H1 (cell line): Measurements from ENCODE around the gene DUXB. TPM values are rescaled to one million over a fixed set of nuclear protein-coding genes. Genes with fewer than 3 reads are reported as not detected.

ENCODE experiments used
- CTCF ChIA-PET: fragments of 300-600 bp; sonication (Branson Sonifier 250); formaldehyde crosslinking; loops from one replicate; lab custom pipeline; 2021; ENCODE audit not compliant: partially characterized antibody; lab: Charles Lee
- POLR2A ChIA-PET: fragments of 300-600 bp; sonication (Branson Sonifier 250); formaldehyde crosslinking; loops from one replicate; lab custom pipeline; 2021; ENCODE audit warnings: inconsistent platforms; ENCODE audit not compliant: partially characterized antibody; lab: Charles Lee
- DNase-seq, 2 experiments: peaks; one replicate each; pipeline versions ENCODE4 v3.0.0 to v3.0.0-alpha.2; 2010 to 2022; ENCODE audit warnings: low spot score in 2 of 2, low read depth in 1 of 2, mixed read lengths in 1 of 2
- FAIRE-seq: peaks from 2 replicates; lab custom pipeline; 2011; peaks lifted over from hg19 to GRCh38; lab: Jason Lieb, UNC
- H2AFZ ChIP-seq: 2 replicates; pipeline ENCODE4 v1.8.1; 2012; ENCODE audit warnings: low read length, inconsistent platforms
- H2AK5ac ChIP-seq: 2 replicates; pipeline ENCODE4 v1.6.1; 2013; ENCODE audit warnings: low read depth, low read length
- H2BK120ac ChIP-seq: replicated peaks from 2 replicates; pipeline ENCODE3; 2013; ENCODE audit warnings: low read depth, low read length, inconsistent platforms
- H2BK12ac ChIP-seq: 2 replicates; pipeline ENCODE4 v1.6.1; 2013; ENCODE audit warnings: low read depth, low read length
- H2BK15ac ChIP-seq: 2 replicates; pipeline ENCODE4 v1.6.1; 2013; ENCODE audit warnings: low read length
- H2BK20ac ChIP-seq: 2 replicates; pipeline ENCODE4 v1.6.1; 2013; ENCODE audit warnings: low read length
- H2BK5ac ChIP-seq: 2 replicates; pipeline ENCODE4 v1.6.1; 2013; ENCODE audit warnings: low read depth, low read length
- H3K14ac ChIP-seq: 2 replicates; pipeline ENCODE4 v1.6.1; 2013; ENCODE audit warnings: inconsistent platforms; ENCODE audit not compliant: insufficient read length
- H3K18ac ChIP-seq: 2 replicates; pipeline ENCODE4 v1.6.1; 2013; ENCODE audit warnings: low read length; ENCODE audit errors: extremely low read depth
- H3K23ac ChIP-seq: 2 replicates; pipeline ENCODE4 v1.6.1; 2013; ENCODE audit warnings: inconsistent platforms; ENCODE audit not compliant: insufficient read length
- H3K23me2 ChIP-seq: 2 replicates; pipeline ENCODE4 v1.6.1; 2013; ENCODE audit warnings: low read depth, low read length
- H3K27ac ChIP-seq: 2 replicates; pipeline ENCODE4 v1.6.1; 2011; ENCODE audit warnings: low read depth, low read length, inconsistent platforms
- H3K27me3 ChIP-seq, 4 experiments: replicated peaks in 1 of 4; 1 replicate in 1 of 4; 2 replicates in 3 of 4; pipeline versions ENCODE4 v1.6.1 to v1.8.1; 2011 to 2013; ENCODE audit warnings: low read length in 3 of 4, mild to moderate bottlenecking in 3 of 4, inconsistent platforms in 2 of 4, mixed read lengths in 2 of 4, moderate library complexity in 1 of 4; ENCODE audit not compliant: control insufficient read depth in 3 of 4, insufficient read depth in 3 of 4; ENCODE audit errors: extremely low read depth in 1 of 4
- H3K36me3 ChIP-seq, 4 experiments: 2 replicates each; pipeline versions ENCODE4 v1.6.1 to v1.8.1; 2011 to 2013; ENCODE audit warnings: mild to moderate bottlenecking in 4 of 4, low read length in 3 of 4, moderate library complexity in 2 of 4, control low read depth in 1 of 4, inconsistent platforms in 1 of 4; ENCODE audit not compliant: insufficient read depth in 4 of 4, control insufficient read depth in 2 of 4
- H3K4ac ChIP-seq: replicated peaks from 2 replicates; pipeline ENCODE3; 2013; ENCODE audit warnings: low read length, low read depth, mixed read lengths, inconsistent platforms; ENCODE audit not compliant: insufficient read length
- H3K4me1 ChIP-seq, 4 experiments: replicated peaks in 1 of 4; 1 replicate in 1 of 4; 2 replicates in 3 of 4; pipeline versions ENCODE4 v1.6.1 to v1.8.1; 2011 to 2013; ENCODE audit warnings: low read length in 3 of 4, inconsistent platforms in 2 of 4, mixed read lengths in 1 of 4; ENCODE audit not compliant: insufficient read depth in 4 of 4, control insufficient read depth in 3 of 4
- H3K4me2 ChIP-seq, 2 experiments: 2 replicates each; pipeline versions ENCODE4 v1.6.1 to v1.8.1; 2011 to 2013; ENCODE audit warnings: low read depth in 2 of 2, low read length in 2 of 2, control low read depth in 1 of 2, inconsistent platforms in 1 of 2, mild to moderate bottlenecking in 1 of 2; ENCODE audit not compliant: insufficient read depth in 1 of 2
- H3K4me3 ChIP-seq, 4 experiments: fragments of 200-600, 300-600 bp in 1 of 4; sonication (generic), shearing (Covaris generic), sonication (Bioruptor Twin) in 1 of 4; 2 replicates each; pipeline versions ENCODE4 v1.5.1 to v1.8.1; 2011 to 2016; ENCODE audit warnings: low read length in 4 of 4, low read depth in 3 of 4, control low read depth in 2 of 4, inconsistent platforms in 2 of 4, mild to moderate bottlenecking in 2 of 4, mixed read lengths in 1 of 4, moderate library complexity in 1 of 4; ENCODE audit not compliant: insufficient read depth in 2 of 4; ENCODE audit errors: extremely low read depth in 1 of 4
- H3K56ac ChIP-seq: replicated peaks from 2 replicates; pipeline ENCODE3; 2013; ENCODE audit warnings: low read depth, mild to moderate bottlenecking, mixed read lengths, low read length, inconsistent platforms; ENCODE audit not compliant: insufficient read length
- H3K79me1 ChIP-seq: 2 replicates; pipeline ENCODE4 v1.6.1; 2013; ENCODE audit warnings: low read depth, low read length, control low read depth
- H3K79me2 ChIP-seq, 2 experiments: 2 replicates each; pipeline versions ENCODE4 v1.6.1 to v1.8.1; 2012 to 2013; ENCODE audit warnings: low read length in 2 of 2, mild to moderate bottlenecking in 2 of 2, inconsistent platforms in 1 of 2; ENCODE audit not compliant: insufficient read depth in 2 of 2, control insufficient read depth in 1 of 2
- H3K9ac ChIP-seq, 4 experiments: replicated peaks in 1 of 4; 1 replicate in 1 of 4; 2 replicates in 3 of 4; pipeline versions ENCODE4 v1.6.1 to v1.8.1; 2011 to 2013; ENCODE audit warnings: low read depth in 3 of 4, low read length in 3 of 4, control low read depth in 2 of 4, mild to moderate bottlenecking in 2 of 4, moderate library complexity in 2 of 4, inconsistent platforms in 1 of 4; ENCODE audit errors: extremely low read depth in 1 of 4
- H3K9me3 ChIP-seq, 2 experiments: 2 replicates each; pipeline versions ENCODE4 v1.6.1 to v1.8.1; 2012 to 2013; ENCODE audit warnings: mild to moderate bottlenecking in 2 of 2, moderate library complexity in 2 of 2, control low read depth in 1 of 2, inconsistent platforms in 1 of 2, low read depth in 1 of 2, low read length in 1 of 2, mixed read lengths in 1 of 2; ENCODE audit not compliant: insufficient read depth in 2 of 2
- H4K20me1 ChIP-seq, 2 experiments: replicated peaks in 1 of 2; 2 replicates each; pipeline versions ENCODE3 to v1.8.1; 2011 to 2013; ENCODE audit warnings: inconsistent platforms in 2 of 2, low read length in 2 of 2, mild to moderate bottlenecking in 1 of 2; ENCODE audit not compliant: insufficient read depth in 2 of 2, control insufficient read depth in 1 of 2
- H4K5ac ChIP-seq: 2 replicates; pipeline ENCODE4 v1.6.1; 2013; ENCODE audit warnings: low read length, low read depth, mixed read lengths, inconsistent platforms; ENCODE audit not compliant: insufficient read length
- H4K8ac ChIP-seq: 2 replicates; pipeline ENCODE4 v1.8.0; 2013; ENCODE audit warnings: mild to moderate bottlenecking, moderate library complexity, low read length, inconsistent platforms; ENCODE audit not compliant: insufficient read depth; ENCODE audit errors: extremely low read depth
- H4K91ac ChIP-seq: replicated peaks from 2 replicates; pipeline ENCODE3; 2013; ENCODE audit warnings: low read length, mixed read lengths, inconsistent platforms; ENCODE audit not compliant: insufficient read length
- ATF2 ChIP-seq: IDR thresholded peaks from 2 replicates; pipeline ENCODE4 v1.6.1; 2012; ENCODE audit warnings: low read length, inconsistent platforms
- E2F6 ChIP-seq: IDR thresholded peaks from 2 replicates; pipeline ENCODE4 v1.6.1; 2012; ENCODE audit warnings: inconsistent platforms
- FOSL1 ChIP-seq: IDR thresholded peaks from 2 replicates; pipeline ENCODE4 v1.6.1; 2011; ENCODE audit warnings: mild to moderate bottlenecking, low read depth, low read length, moderate library complexity; ENCODE audit not compliant: insufficient read depth
- MAFK ChIP-seq: IDR thresholded peaks from 2 replicates; pipeline ENCODE4 v1.6.1; 2012; ENCODE audit warnings: low read depth, mild to moderate bottlenecking, improper control_type of control experiment, low read length
- NRF1 ChIP-seq: IDR thresholded peaks from 2 replicates; pipeline ENCODE4 v1.6.1; 2011; ENCODE audit warnings: mild to moderate bottlenecking, low read depth, low read length, improper control_type of control experiment
- SAP30 ChIP-seq: fragments of 300-600 bp; sonication (generic); IDR thresholded peaks from 2 replicates; pipeline ENCODE4 v1.7.1; 2012; ENCODE audit warnings: low read length, moderate library complexity, mild to moderate bottlenecking, inconsistent platforms; ENCODE audit not compliant: insufficient read depth, insufficient replicate concordance
- SRF ChIP-seq: IDR thresholded peaks from 2 replicates; pipeline ENCODE4 v1.6.1; 2011; ENCODE audit warnings: mild to moderate bottlenecking, low read depth, low read length, moderate library complexity
- TEAD4 ChIP-seq: IDR thresholded peaks from 2 replicates; pipeline ENCODE4 v1.6.1; 2012; ENCODE audit warnings: low read depth, low read length, inconsistent platforms, mixed read lengths
- WGBS, 2 experiments: shearing (Covaris generic) in 1 of 2; methylation state at CpG; one replicate each; pipeline versions ENCODE4 v1.1.6 to v1.1.7; 2013 to 2015; ENCODE audit warnings: low lambda C conversion rate in 2 of 2, mixed read lengths in 2 of 2, inconsistent platforms in 1 of 2, low coverage in 1 of 2, missing lambda C conversion rate in 1 of 2; ENCODE audit not compliant: insufficient replicate concordance in 2 of 2, insufficient coverage in 1 of 2, insufficient read length in 1 of 2; ENCODE audit errors: extremely low coverage in 1 of 2, missing lambda C conversion rate in 1 of 2; 5-methylcytosine and 5-hydroxymethylcytosine counted together
- polyA plus RNA-seq, 7 experiments: library from polyadenylated mRNA; depleted of rRNA in 3 of 7; stranded (reverse) in 5 of 7; unstranded in 2 of 7; fragments of >200 nt in 5 of 7; fragments of 200-250 nt in 2 of 7; gene quantifications; 1 replicate in 5 of 7; 2 replicates in 1 of 7; 4 replicates in 1 of 7; pipeline versions ENCODE4 v1.2.1 to v1.2.3, GENCODE V29; 2011 to 2013; ENCODE audit warnings: missing spikeins in 2 of 7, mixed read lengths in 2 of 7
- total RNA-seq: library from RNA; stranded (reverse); fragmentation: NEBNext Ultra II Directional; extraction: Animal tissue kit (Norgen Biotek cat#: 25700); gene quantifications from 2 replicates; pipeline ENCODE4 v1.2.1, GENCODE V29; 2021

The DUXB gene
- total and polyA plus RNA-seq, 2 of the 8 experiments (the other 6 are each of a cell fraction or from before 2014, with no cell fraction given) = not detected

- CTCF ChIA-PET = no interaction called here
- no peak overlapping the region for H2BK120ac ChIP-seq
- H4K5ac ChIP-seq = no peak overlapping the region
- no peak overlapping the region for H3K4me3 ChIP-seq
- no peak overlapping the region for H4K8ac ChIP-seq
- no peak overlapping the region for H3K27ac ChIP-seq
- no peak overlapping the region for H2BK12ac ChIP-seq
- no peak overlapping the region for H2BK20ac ChIP-seq
- no peak overlapping the region for H2BK5ac ChIP-seq
- FAIRE-seq (no peak), DNase-seq (no peak)
- H3K27me3 ChIP-seq = no peaks in the 10 kb centered on the region
- no peaks in the 10 kb centered on the region for H3K4me1 ChIP-seq
- 87% methylated on average over 2 of the region's 2 CpGs; no CpG with 5 or more reads in 1 of the 2 experiments for WGBS, 2 experiments
- no peak overlapping the region for H3K56ac ChIP-seq
- POLR2A ChIA-PET = no interaction called here
- no peaks in the 10 kb centered on the region; a peak in 1 of 8 replicates for H3K36me3 ChIP-seq
- TF ChIP-seq ATF2 (no peak), SAP30 (no peak), E2F6 (no peak), SRF (no peak), FOSL1 (no peak), MAFK (no peak), TEAD4 (no peak), NRF1 (no peak)
- H2AK5ac ChIP-seq = no peak overlapping the region
- no peak overlapping the region for H3K4me2 ChIP-seq
- peaks cover 58% of the 10 kb centered on the region in 2 experiments for H3K9me3 ChIP-seq
- no peak overlapping the region for H3K4ac ChIP-seq
- no peaks in the 10 kb centered on the region for H3K79me2 ChIP-seq
- no peaks in the 10 kb centered on the region for H4K20me1 ChIP-seq
- H2AFZ ChIP-seq = no peak overlapping the region
- H4K91ac ChIP-seq = no peak overlapping the region
- no peak overlapping the region for H3K14ac ChIP-seq
- H3K23me2 ChIP-seq = no peaks in the 10 kb centered on the region
- no peak overlapping the region for H3K9ac ChIP-seq
- H2BK15ac ChIP-seq = no peak overlapping the region
- no peaks in the 10 kb centered on the region for H3K79me1 ChIP-seq
- no peak overlapping the region for H3K18ac ChIP-seq
- H3K23ac ChIP-seq = no peak overlapping the region
Measured at GRCh38 chr16:75710344-75710743, 9.1 kb upstream of the DUXB start.
